RWPE1 (cell line): ENCODE measurements around the gene CRTC3.

Experiments used
- CTCF ChIA-PET: fragments of 350-600 bp; sonication (Branson Sonifier 250); formaldehyde crosslinking; extraction: SDS; loops from one replicate; lab custom pipeline; 2021; lab: Yijun Ruan, JAX
- POLR2A ChIA-PET: fragments of 400-600 bp; formaldehyde crosslinking; extraction: SDS; loops from one replicate; lab custom pipeline; 2020; ENCODE audit warnings: antibody characterized with exemption; ENCODE audit not compliant: low non-redundant PET; lab: Yijun Ruan, JAX
- DNase-seq: peaks from one replicate; pipeline ENCODE4 v3.0.0; 2012; ENCODE audit warnings: low spot score
- H3K27ac ChIP-seq: fragments of 450-650 bp; 2 replicates; pipeline ENCODE4 v1.5.1; 2017
- CTCF ChIP-seq: fragments of 450-650 bp; conservative IDR thresholded peaks from 2 replicates; pipeline ENCODE4 v1.5.1; 2017; ENCODE audit warnings: low read depth, mild to moderate bottlenecking

Gene CRTC3

GRCh38 chr15:90644526-90644925, 114.8 kb downstream of the CRTC3 start:
- ChIA-PET POLR2A (no interaction called here), CTCF (no interaction called here)
- no peak for DNase-seq
- no peak for TF ChIP-seq CTCF
- H3K27ac ChIP-seq: peak overlapping the region; percentile 31

GRCh38 chr15:90644952-90645725, 115.4 kb downstream of the CRTC3 start:
- DNase-seq: no peak
- POLR2A ChIA-PET: interaction anchor here (0.6 kb wide), 1 partner anchor 20 kb away, joined by 5 read pairs; no protein-coding TSS in a partner anchor
- CTCF ChIA-PET: no interaction called here
- peak overlapping the region; percentile 58 for H3K27ac ChIP-seq
- no peak for TF ChIP-seq CTCF

GRCh38 chr15:90645873-90646575, 116.3 kb downstream of the CRTC3 start:
- H3K27ac ChIP-seq: peak overlapping the region; percentile 58
- POLR2A ChIA-PET: interaction anchor here (0.6 kb wide), 1 partner anchor 19 kb away, joined by 5 read pairs; no protein-coding TSS in a partner anchor
- no peak for TF ChIP-seq CTCF
- CTCF ChIA-PET: interaction anchor here (0.7 to 1.6 kb wide), 2 partner anchors 240 to 798 kb away, joined by 3 to 4 read pairs; no protein-coding TSS in a partner anchor
- no peak for DNase-seq

- no peak for TF ChIP-seq CTCF
- POLR2A ChIA-PET: no interaction called here
- no peak for DNase-seq
- H3K27ac ChIP-seq: peak overlapping the region; percentile 58
- CTCF ChIA-PET: interaction anchor here (1.6 kb wide), 1 partner anchor 239 kb away, joined by 3 read pairs; no protein-coding TSS in a partner anchor
These were observed 117.1 kb downstream of the CRTC3 start for GRCh38 chr15:90646662-90647305.

GRCh38 chr15:90647326-90647725, 117.6 kb downstream of the CRTC3 start:
- POLR2A ChIA-PET: no interaction called here
- CTCF ChIA-PET: interaction anchor here (0.6 to 2.2 kb wide), 14 partner anchors 10 to 288 kb away, joined by 3 to 35 read pairs (median 4); partner anchors contain the start of genes BLM, FES and UNC45A
- DNase-seq: no peak
- no peak for TF ChIP-seq CTCF
- no peak overlapping the region for H3K27ac ChIP-seq
